GM18517 (cell line): ENCODE data around the gene NEUROD1.

Source experiments
- ATAC-seq: cut with Tn5 transposase; IDR thresholded peaks from one replicate; pipeline ENCODE4 v1.9.1; 2021; ENCODE audit warnings: mild to moderate bottlenecking, moderate library complexity; ENCODE audit not compliant: unreplicated experiment

The NEUROD1 gene

GRCh38 chr2:181680937-181681811, 857 bp upstream of the NEUROD1 start:
- ATAC-seq = no peak

- no peak for ATAC-seq
Observed at GRCh38 chr2:181679544-181679979, 755 bp downstream of the NEUROD1 start.

GRCh38 chr2:181678861-181679543, 1.3 kb downstream of the NEUROD1 start:
- ATAC-seq = no peak

GRCh38 chr2:181677912-181678586, 2.3 kb downstream of the NEUROD1 start:
- peak; percentile 68 for ATAC-seq

- ATAC-seq = no peak
Observed at GRCh38 chr2:181675254-181675653, 5.1 kb downstream of the NEUROD1 start.

- ATAC-seq = no peak
Observed at GRCh38 chr2:181674461-181674860, 5.9 kb downstream of the NEUROD1 start.

GRCh38 chr2:181673173-181673572, 7.1 kb downstream of the NEUROD1 start:
- ATAC-seq = no peak

GRCh38 chr2:181672255-181673008, 7.9 kb downstream of the NEUROD1 start:
- ATAC-seq = peak; percentile 69

GRCh38 chr2:181670632-181671031, 9.7 kb downstream of the NEUROD1 start:
- ATAC-seq = no peak

GRCh38 chr2:181667234-181667633, 13.1 kb downstream of the NEUROD1 start:
- ATAC-seq = no peak

- ATAC-seq = no peak
Observed at GRCh38 chr2:181662287-181662686, 18.0 kb downstream of the NEUROD1 start.

- no peak for ATAC-seq
Observed at GRCh38 chr2:181660181-181660580, 20.1 kb downstream of the NEUROD1 start.

- ATAC-seq = no peak
Observed at GRCh38 chr2:181658444-181658843, 21.9 kb downstream of the NEUROD1 start.

GRCh38 chr2:181657379-181657778, 22.9 kb downstream of the NEUROD1 start:
- no peak for ATAC-seq

GRCh38 chr2:181656450-181657291, 23.6 kb downstream of the NEUROD1 start, which contains the start of gene CERKL:
CERKL (minus strand) TSS chr2:181657105; CDS start chr2:181657006, 99 bp downstream.
- peak; percentile 86 for ATAC-seq

GRCh38 chr2:181655519-181655918, 24.8 kb downstream of the NEUROD1 start:
- ATAC-seq = no peak

GRCh38 chr2:181649436-181649979, 30.8 kb downstream of the NEUROD1 start:
- ATAC-seq = no peak

- no peak for ATAC-seq
Observed at GRCh38 chr2:181648478-181649155, 31.7 kb downstream of the NEUROD1 start.

- no peak for ATAC-seq
Observed at GRCh38 chr2:181646415-181646987, 33.8 kb downstream of the NEUROD1 start.
